ENCODE data around the gene TPH2. TPM values are rescaled to one million over a fixed set of nuclear protein-coding genes. Genes with fewer than 3 reads are reported as not detected.

Gene TPH2
- total RNA-seq, 1 experiment from 2014 or later = 0.66 TPM

DNA sequence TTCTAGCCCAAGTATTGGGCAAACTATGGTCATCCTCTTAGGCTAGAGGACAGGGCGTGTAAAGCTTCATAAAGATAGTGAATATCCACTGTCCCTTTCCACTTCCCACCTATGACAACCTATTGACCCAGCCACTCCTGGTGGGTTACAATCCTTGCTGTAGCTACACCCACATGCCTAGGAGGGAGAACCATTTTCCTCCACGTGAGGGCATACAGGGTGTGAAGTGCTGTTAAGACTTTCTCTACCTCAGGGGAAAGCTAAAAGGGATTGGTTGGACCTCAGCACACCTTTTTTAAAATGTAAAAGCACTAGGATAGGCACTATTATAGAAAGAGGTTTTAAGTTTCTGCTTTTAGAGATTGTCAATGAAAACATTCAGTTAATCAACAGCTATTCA, 124.4 kb downstream of the TPH2 start:
- Mint-ChIP-seq H3K36me3 (ENCODE audit: insufficient read depth in 1 of 3, low read depth in 3 of 3) (no peaks in the 10 kb centered on the region), H3K27me3 (ENCODE audit: low read depth) (no peaks in the 10 kb centered on the region), H3K27ac (no peak overlapping the region), H3K9me3 (no peaks in the 10 kb centered on the region), H3K4me1 (no peaks in the 10 kb centered on the region), H3K4me3 (no peak overlapping the region)
- no peak for TF ChIP-seq CTCF (conservative IDR thresholded peaks at IDR 0.05)
- Histone ChIP-seq H4K8ac (replicated peaks; ENCODE audit: insufficient read length, low read depth, low read length) (no peak overlapping the region), H2BK5ac (ENCODE audit: insufficient read length, low read length) (no peak overlapping the region), H3K4me2 (ENCODE audit: insufficient read depth, insufficient read length, low read length) (no peak overlapping the region), H3K9ac (ENCODE audit: extremely low read depth, insufficient read length, low read length) (no peak overlapping the region), H3K14ac (ENCODE audit: insufficient read depth, low read length) (no peak overlapping the region), H3K27me3 (ENCODE audit: insufficient read depth, low read length) (no peaks in the 10 kb centered on the region), H2BK120ac (ENCODE audit: low read depth, low read length, poor library complexity, severe bottlenecking) (no peak overlapping the region), H2AFZ (ENCODE audit: low read length) (no peak overlapping the region), H4K91ac (ENCODE audit: insufficient read length, low read depth, low read length) (no peak overlapping the region), H2BK15ac (ENCODE audit: low read depth, low read length) (no peak overlapping the region), H3K9me3 (ENCODE audit: control insufficient read depth, low read depth, low read length) (no peaks in the 10 kb centered on the region), H3K79me2 (ENCODE audit: insufficient read depth, low read length) (no peaks in the 10 kb centered on the region), H3T11ph (ENCODE audit: low read length) (no peak overlapping the region), H3K4me1 (ENCODE audit: insufficient read depth, low read length) (no peaks in the 10 kb centered on the region; the same call in 1 of the 2 replicates), H2AK5ac (ENCODE audit: insufficient read length, low read length) (no peak overlapping the region), H3K56ac (ENCODE audit: insufficient read length, low read depth, low read length) (no peak overlapping the region), H2BK12ac (ENCODE audit: insufficient read length, low read depth, low read length) (no peak overlapping the region), H3K23me2 (ENCODE audit: insufficient read length, low read depth, low read length, poor library complexity, severe bottlenecking) (no peaks in the 10 kb centered on the region), H4K5ac (ENCODE audit: insufficient read length, low read depth, low read length) (no peak overlapping the region), H2BK20ac (ENCODE audit: low read depth, low read length, poor library complexity, severe bottlenecking) (no peak overlapping the region), H3K18ac (ENCODE audit: insufficient read length, low read depth, low read length) (no peak overlapping the region), H4K20me1 (ENCODE audit: control insufficient read depth, insufficient read depth, insufficient read length) (no peaks in the 10 kb centered on the region), H3K79me1 (ENCODE audit: insufficient read depth, low read depth, low read length, poor library complexity, severe bottlenecking) (no peaks in the 10 kb centered on the region), H3K23ac (ENCODE audit: insufficient read length, low read depth, low read length) (no peak overlapping the region), H3K27ac (ENCODE audit: insufficient read length, low read depth, low read length) (no peak overlapping the region), H3K4ac (ENCODE audit: low read depth, low read length) (no peak overlapping the region)
- no CpG with 5 or more reads among the region's 2 CpGs for WGBS (ENCODE audit: extremely low coverage, insufficient read length, low lambda C conversion rate)
- DNase-seq = no peak

Measured in H9 (cell line).